ENCODE measurements around the gene LRRN4. TPM values are rescaled to one million over a fixed set of nuclear protein-coding genes. Genes with fewer than 3 reads are reported as not detected.
A peak's percentile ranks its signal among the peaks of the same experiment; 100 is the strongest.

LRRN4 gene
- total RNA-seq, 6 experiments from 2014 or later: 0.10 to 0.31 (median 0.18) TPM; not detected in 2

DNA sequence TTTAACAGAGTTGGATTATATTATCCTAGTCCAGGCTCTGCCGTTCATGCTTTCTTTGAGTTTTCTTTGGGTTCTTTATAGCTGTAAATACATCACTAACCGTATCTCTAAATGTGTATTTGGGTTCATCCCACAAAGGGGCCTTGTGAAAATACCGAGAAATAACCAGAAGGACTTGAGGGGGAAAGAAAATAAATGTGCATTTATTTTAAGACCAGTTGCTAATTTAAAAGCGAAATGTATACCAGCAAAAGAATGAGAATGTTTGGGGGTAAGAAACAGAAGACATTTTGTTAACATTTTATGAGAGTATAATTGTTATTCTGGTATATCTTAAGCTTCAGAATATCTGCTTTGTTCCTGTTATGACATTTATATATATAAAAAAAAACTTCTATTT, 38.9 kb downstream of the LRRN4 start:
- Histone ChIP-seq H3K27me3 (no peaks in the 10 kb centered on the region), H3K4me3 (no peak overlapping the region), H3K9me3 (no peaks in the 10 kb centered on the region), H3K36me3 (peaks cover 0 to 63% (median 28%) of the 10 kb centered on the region in 4 donors), H3K4me1 (peaks cover 0 to 14% (median 0%) of the 10 kb centered on the region in 4 donors), H3K27ac (no peak overlapping the region)
- ATAC-seq: no peak
- intact Hi-C loops (cut with DNase I): loop anchor here in 1 of 2 donors (10.0 kb wide), 1 partner anchor 50 kb away; no protein-coding TSS in a partner anchor
- 87% methylated on average over 4 of the region's 4 CpGs for WGBS (ENCODE audit: insufficient coverage, low coverage, low lambda C conversion rate, missing lambda C conversion rate)
- TF ChIP-seq, protein P1, sequence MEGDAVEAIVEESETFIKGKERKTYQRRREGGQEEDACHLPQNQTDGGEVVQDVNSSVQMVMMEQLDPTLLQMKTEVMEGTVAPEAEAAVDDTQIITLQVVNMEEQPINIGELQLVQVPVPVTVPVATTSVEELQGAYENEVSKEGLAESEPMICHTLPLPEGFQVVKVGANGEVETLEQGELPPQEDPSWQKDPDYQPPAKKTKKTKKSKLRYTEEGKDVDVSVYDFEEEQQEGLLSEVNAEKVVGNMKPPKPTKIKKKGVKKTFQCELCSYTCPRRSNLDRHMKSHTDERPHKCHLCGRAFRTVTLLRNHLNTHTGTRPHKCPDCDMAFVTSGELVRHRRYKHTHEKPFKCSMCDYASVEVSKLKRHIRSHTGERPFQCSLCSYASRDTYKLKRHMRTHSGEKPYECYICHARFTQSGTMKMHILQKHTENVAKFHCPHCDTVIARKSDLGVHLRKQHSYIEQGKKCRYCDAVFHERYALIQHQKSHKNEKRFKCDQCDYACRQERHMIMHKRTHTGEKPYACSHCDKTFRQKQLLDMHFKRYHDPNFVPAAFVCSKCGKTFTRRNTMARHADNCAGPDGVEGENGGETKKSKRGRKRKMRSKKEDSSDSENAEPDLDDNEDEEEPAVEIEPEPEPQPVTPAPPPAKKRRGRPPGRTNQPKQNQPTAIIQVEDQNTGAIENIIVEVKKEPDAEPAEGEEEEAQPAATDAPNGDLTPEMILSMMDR (IDR thresholded peaks at IDR 0.05): no peak
- TF ChIP-seq POLR2A (IDR thresholded peaks at IDR 0.05): no peak
- no peak for DNase-seq

DNA sequence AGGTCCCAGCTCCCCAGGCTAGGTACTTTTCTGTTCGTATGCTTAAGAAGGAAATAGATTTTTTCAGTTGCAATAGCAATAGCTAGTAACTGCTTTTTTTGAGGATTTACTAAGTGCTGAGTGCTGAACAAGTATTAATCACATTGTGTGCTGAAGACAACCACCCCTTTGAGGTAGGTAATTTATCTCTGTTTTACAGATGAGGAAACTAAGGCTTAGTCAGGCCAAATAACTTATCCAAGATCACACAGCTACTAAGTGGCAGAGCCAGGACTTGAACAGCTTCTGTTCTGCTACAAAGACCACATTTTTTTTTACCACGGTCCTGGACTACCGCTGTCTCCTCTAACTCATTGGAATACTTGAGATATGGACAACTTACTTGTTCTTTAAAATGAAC, 39.8 kb downstream of the LRRN4 start:
- peaks cover 0 to 67% (median 30%) of the 10 kb centered on the region in 4 donors for H3K36me3 ChIP-seq
- no peaks in the 10 kb centered on the region for H3K9me3 ChIP-seq
- 89% methylated on average over 3 of the region's 3 CpGs for WGBS (ENCODE audit: insufficient coverage, low coverage, low lambda C conversion rate, missing lambda C conversion rate)
- DNase-seq (no peak), ATAC-seq (no peak)
- intact Hi-C loops (cut with DNase I): loop anchor here in 1 of 2 donors (10.0 kb wide), 1 partner anchor 51 kb away; no protein-coding TSS in a partner anchor
- H3K27me3 ChIP-seq: no peaks in the 10 kb centered on the region
- H3K27ac ChIP-seq: no peak overlapping the region
- no peak overlapping the region for H3K4me3 ChIP-seq
- H3K4me1 ChIP-seq: peaks cover 0 to 14% (median 0%) of the 10 kb centered on the region in 4 donors
- TF ChIP-seq, protein P1 (IDR thresholded peaks at IDR 0.05): no peak
- no peak for TF ChIP-seq POLR2A (IDR thresholded peaks at IDR 0.05)

DNA sequence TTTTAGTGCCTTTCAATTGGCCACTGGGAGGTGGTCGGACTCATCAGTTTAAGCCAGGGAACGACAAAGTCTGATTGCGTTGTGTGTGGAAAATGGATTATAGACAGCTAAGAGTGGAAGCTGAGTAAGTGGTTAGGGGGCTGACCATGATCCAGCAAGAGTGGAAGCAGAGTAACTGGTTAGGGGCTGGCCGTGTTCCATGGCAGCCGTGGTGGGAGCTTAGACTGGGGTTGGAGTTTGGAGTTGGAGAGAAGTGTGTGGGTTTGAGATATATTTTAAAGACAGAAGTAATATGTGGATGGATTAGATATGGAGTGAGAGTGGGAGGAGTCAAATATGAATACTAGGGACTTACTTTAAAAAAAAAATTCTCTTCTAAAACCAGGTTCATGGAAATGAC, 41.7 kb downstream of the LRRN4 start:
- ATAC-seq (no peak), DNase-seq (no peak)
- no peak overlapping the region for H3K4me3 ChIP-seq
- intact Hi-C loops (cut with DNase I): loop anchor here in 1 of 2 donors (10.0 kb wide), 1 partner anchor 53 kb away; no protein-coding TSS in a partner anchor
- H3K4me1 ChIP-seq: peaks cover 0 to 21% (median 0%) of the 10 kb centered on the region in 4 donors
- H3K36me3 ChIP-seq: peaks cover 0 to 63% (median 30%) of the 10 kb centered on the region in 4 donors
- WGBS (ENCODE audit: insufficient coverage, low coverage, low lambda C conversion rate, missing lambda C conversion rate): 92% methylated on average over 5 of the region's 5 CpGs
- no peak overlapping the region for H3K27ac ChIP-seq
- TF ChIP-seq, protein P1 (IDR thresholded peaks at IDR 0.05): no peak
- TF ChIP-seq POLR2A (IDR thresholded peaks at IDR 0.05): no peak
- H3K9me3 ChIP-seq: no peaks in the 10 kb centered on the region
- H3K27me3 ChIP-seq: no peaks in the 10 kb centered on the region

DNA sequence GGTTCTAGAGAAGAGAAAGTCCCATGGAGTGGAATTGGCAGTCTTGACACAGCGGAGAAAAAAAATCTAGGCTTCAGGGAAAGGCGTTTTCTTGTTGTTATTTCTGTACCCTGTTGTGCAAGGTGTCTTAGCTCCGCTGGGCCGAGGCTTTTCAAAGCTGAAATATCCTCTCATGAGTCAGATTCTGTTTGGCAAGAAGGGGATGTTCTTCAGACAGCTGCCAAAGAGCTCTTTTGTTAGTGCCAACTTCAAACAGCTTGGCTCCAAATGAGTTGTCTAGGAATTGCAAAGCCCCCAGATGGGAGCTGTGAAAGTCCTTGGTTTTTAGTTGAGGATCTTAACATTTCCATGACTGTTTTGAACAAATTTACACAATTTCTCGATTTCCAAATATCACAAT, 45.6 kb downstream of the LRRN4 start:
- H3K36me3 ChIP-seq: peaks cover 0 to 36% (median 22%) of the 10 kb centered on the region in 4 donors
- intact Hi-C loops (cut with DNase I): no loop called here
- no peaks in the 10 kb centered on the region for H3K27me3 ChIP-seq
- TF ChIP-seq, protein P1 (IDR thresholded peaks at IDR 0.05): no peak
- TF ChIP-seq POLR2A (IDR thresholded peaks at IDR 0.05): no peak
- peak overlapping the region; percentile 20 to 77 (median 40) for H3K27ac ChIP-seq
- DNase-seq (peak in 2 of 3 donors; percentile 39 to 63), ATAC-seq (peak; percentile 4 to 55 (median 40))
- H3K4me1 ChIP-seq: peaks cover 0 to 31% (median 0%) of the 10 kb centered on the region in 4 donors
- H3K9me3 ChIP-seq: no peaks in the 10 kb centered on the region
- WGBS (ENCODE audit: insufficient coverage, low coverage, low lambda C conversion rate, missing lambda C conversion rate): 18% methylated on average over 5 of the region's 5 CpGs
- peak overlapping the region; percentile 6 to 92 (median 76) for H3K4me3 ChIP-seq
